GM19099 (cell line): ENCODE measurements around the gene KLHL6.

Source experiments
- POLR2A ChIP-seq: IDR thresholded peaks from 3 replicates; pipeline ENCODE4 v1.6.1; 2011; ENCODE audit warnings: low read depth; ENCODE audit not compliant: insufficient read length; ENCODE audit errors: extremely low read depth

Gene KLHL6

GRCh38 chr3:183578179-183578578, 22.7 kb upstream of the KLHL6 start:
- no peak for TF ChIP-seq POLR2A

GRCh38 chr3:183577346-183577745, 21.8 kb upstream of the KLHL6 start:
- no peak for TF ChIP-seq POLR2A

GRCh38 chr3:183576487-183577107, 21.1 kb upstream of the KLHL6 start:
- no peak for TF ChIP-seq POLR2A

GRCh38 chr3:183572935-183573334, 17.4 kb upstream of the KLHL6 start:
- no peak for TF ChIP-seq POLR2A

GRCh38 chr3:183566880-183567279, 11.4 kb upstream of the KLHL6 start:
- TF ChIP-seq POLR2A: no peak

- TF ChIP-seq POLR2A: no peak
Measured at GRCh38 chr3:183564046-183564445, 8.5 kb upstream of the KLHL6 start.

- TF ChIP-seq POLR2A: no peak
Measured at GRCh38 chr3:183563536-183563874, 8.0 kb upstream of the KLHL6 start.

- TF ChIP-seq POLR2A: no peak
Measured at GRCh38 chr3:183560607-183561006, 5.1 kb upstream of the KLHL6 start.

GRCh38 chr3:183558495-183558894, 3.0 kb upstream of the KLHL6 start:
- TF ChIP-seq POLR2A: no peak

- no peak for TF ChIP-seq POLR2A
Measured at GRCh38 chr3:183556722-183557121, 1.2 kb upstream of the KLHL6 start.

GRCh38 chr3:183554377-183554776, 1.1 kb downstream of the KLHL6 start:
- no peak for TF ChIP-seq POLR2A

GRCh38 chr3:183553334-183554026, 2.0 kb downstream of the KLHL6 start:
- no peak for TF ChIP-seq POLR2A

- no peak for TF ChIP-seq POLR2A
Measured at GRCh38 chr3:183551930-183552329, 3.6 kb downstream of the KLHL6 start.

- no peak for TF ChIP-seq POLR2A
Measured at GRCh38 chr3:183548262-183548769, 7.2 kb downstream of the KLHL6 start.

GRCh38 chr3:183546625-183547024, 8.9 kb downstream of the KLHL6 start:
- no peak for TF ChIP-seq POLR2A

- TF ChIP-seq POLR2A: no peak
Measured at GRCh38 chr3:183545708-183546107, 9.8 kb downstream of the KLHL6 start.

- TF ChIP-seq POLR2A: no peak
Measured at GRCh38 chr3:183542355-183542754, 13.2 kb downstream of the KLHL6 start.

- no peak for TF ChIP-seq POLR2A
Measured at GRCh38 chr3:183541738-183542137, 13.8 kb downstream of the KLHL6 start.

- TF ChIP-seq POLR2A: no peak
Measured at GRCh38 chr3:183541235-183541655, 14.3 kb downstream of the KLHL6 start.
